Keratinocyte (primary cell): Measurements from ENCODE around the gene STK11. TPM values are rescaled to one million over a fixed set of nuclear protein-coding genes. Genes with fewer than 3 reads are reported as not detected.

Experiments used
- DNase-seq: peaks from one replicate; pipeline ENCODE4 v3.0.0-alpha.2; 2011; ENCODE audit warnings: low read depth, missing footprints, low spot score
- FAIRE-seq: peaks from 2 replicates; lab custom pipeline; 2011; peaks lifted over from hg19 to GRCh38; lab: Jason Lieb, UNC
- H2AFZ ChIP-seq: 2 replicates; pipeline ENCODE4 v1.6.0; 2012; ENCODE audit warnings: low read length, control low read depth, inconsistent platforms; ENCODE audit not compliant: control insufficient read depth
- H3K27ac ChIP-seq: 2 replicates; pipeline ENCODE4 v1.5.1; 2011; ENCODE audit warnings: low read length; ENCODE audit not compliant: control insufficient read depth, insufficient read depth
- H3K27me3 ChIP-seq: 3 replicates; pipeline ENCODE4 v1.6.0; 2011; ENCODE audit warnings: low read length; ENCODE audit not compliant: control insufficient read depth, insufficient read depth; ENCODE audit errors: extremely low read depth
- H3K36me3 ChIP-seq, 2 experiments: 2 replicates in 1 of 2; 3 replicates in 1 of 2; pipeline ENCODE4 v1.5.1; 2011; ENCODE audit warnings: low read length in 2 of 2, mild to moderate bottlenecking in 1 of 2; ENCODE audit not compliant: control insufficient read depth in 2 of 2, insufficient read depth in 2 of 2; ENCODE audit errors: extremely low read depth in 1 of 2
- H3K4me1 ChIP-seq: 3 replicates; pipeline ENCODE4 v1.5.1; 2011; ENCODE audit warnings: low read length; ENCODE audit not compliant: control insufficient read depth, insufficient read depth; ENCODE audit errors: extremely low read depth
- H3K4me2 ChIP-seq: 3 replicates; pipeline ENCODE4 v1.6.0; 2011; ENCODE audit warnings: low read depth, low read length; ENCODE audit not compliant: control insufficient read depth, insufficient read depth; ENCODE audit errors: extremely low read depth
- H3K4me3 ChIP-seq, 3 experiments: fragments of 200-600 bp in 1 of 3; sonication (generic) in 1 of 3; 2 replicates in 2 of 3; 3 replicates in 1 of 3; pipeline ENCODE4 v1.5.1; 2011 to 2016; ENCODE audit warnings: low read length in 3 of 3, mild to moderate bottlenecking in 3 of 3, control low read depth in 2 of 3, inconsistent platforms in 1 of 3, low read depth in 1 of 3, mixed read lengths in 1 of 3, mixed run types in 1 of 3, moderate library complexity in 1 of 3; ENCODE audit not compliant: control insufficient read depth in 2 of 3, insufficient read depth in 2 of 3; ENCODE audit errors: extremely low read depth in 1 of 3
- H3K79me2 ChIP-seq: 2 replicates; pipeline ENCODE4 v1.6.0; 2012; ENCODE audit warnings: low read length; ENCODE audit not compliant: control insufficient read depth, insufficient read depth
- H3K9ac ChIP-seq: 3 replicates; pipeline ENCODE4 v1.6.0; 2011; ENCODE audit warnings: low read length; ENCODE audit not compliant: control insufficient read depth, insufficient read depth; ENCODE audit errors: extremely low read depth
- H3K9me1 ChIP-seq: 3 replicates; pipeline ENCODE4 v1.6.0; 2011; ENCODE audit warnings: low read length; ENCODE audit not compliant: control insufficient read depth, insufficient read depth; ENCODE audit errors: extremely low read depth
- H3K9me3 ChIP-seq: 2 replicates; pipeline ENCODE4 v1.5.1; 2012; ENCODE audit warnings: low read depth, low read length; ENCODE audit not compliant: control insufficient read depth
- H4K20me1 ChIP-seq: 3 replicates; pipeline ENCODE4 v1.6.0; 2011; ENCODE audit warnings: low read length; ENCODE audit not compliant: control insufficient read depth, insufficient read depth; ENCODE audit errors: extremely low read depth
- CTCF ChIP-seq, 3 experiments: IDR thresholded peaks in 1 of 3; conservative IDR thresholded peaks in 1 of 3; optimal IDR thresholded peaks in 1 of 3; 2 replicates in 2 of 3; 3 replicates in 1 of 3; pipeline versions ENCODE3 to v1.5.1; 2011; ENCODE audit warnings: low read length in 3 of 3, mild to moderate bottlenecking in 3 of 3, moderate library complexity in 2 of 3, control low read depth in 1 of 3, inconsistent platforms in 1 of 3; ENCODE audit not compliant: insufficient read depth in 2 of 3; ENCODE audit errors: extremely low read depth in 1 of 3
- EZH2 ChIP-seq: IDR thresholded peaks from one replicate; pipeline ENCODE4 v1.6.1; 2012; ENCODE audit warnings: inconsistent platforms, mild to moderate bottlenecking, low read length, moderate library complexity
- dilution Hi-C: fragments of 300-500 bp; cut with MboI; formaldehyde crosslinking; loops from one replicate; pipeline ENCODE4 v1.7.0; 2020; ENCODE audit warnings: low sequenced_read_pairs; ENCODE audit not compliant: extremely low pct_ligation_motif_present
- polyA plus RNA-seq, 5 experiments: library from polyadenylated mRNA; depleted of rRNA in 3 of 5; stranded (reverse) in 3 of 5; stranded (forward) in 1 of 5; unstranded in 1 of 5; fragments of >200 nt; gene quantifications; 1 replicate in 1 of 5; 2 replicates in 3 of 5; 3 replicates in 1 of 5; pipeline versions ENCODE4 v1.2.1 to v1.2.3, GENCODE V29; 2011 to 2012; ENCODE audit warnings: missing spikeins in 2 of 5, low read depth in 1 of 5, low replicate concordance in 1 of 5

The STK11 gene
- polyA plus RNA-seq, 1 donor (not counting 4 experiments of a cell fraction or from before 2014, with no cell fraction given) = 24.6 TPM

- H3K9ac ChIP-seq = peak overlapping the region; percentile 83
- H3K4me3 ChIP-seq = peak overlapping the region; percentile 83 to 87 (median 85)
- peaks cover 16% of the 10 kb centered on the region for H3K4me1 ChIP-seq
- H4K20me1 ChIP-seq = peaks cover 14% of the 10 kb centered on the region
- H3K79me2 ChIP-seq = peaks cover 56% of the 10 kb centered on the region
- peaks cover 25 to 42% of the 10 kb centered on the region in 2 experiments for H3K36me3 ChIP-seq
- H3K4me2 ChIP-seq = peak overlapping the region; percentile 73
- peak overlapping the region; percentile 71 for H3K27ac ChIP-seq
- no peak for DNase-seq
- H2AFZ ChIP-seq = no peak overlapping the region
- no peaks in the 10 kb centered on the region for H3K9me3 ChIP-seq
- no peaks in the 10 kb centered on the region for H3K27me3 ChIP-seq
- no peaks in the 10 kb centered on the region for H3K9me1 ChIP-seq
- dilution Hi-C loops = no loop called here
- TF ChIP-seq EZH2 (no peak), CTCF (optimal IDR thresholded peaks at IDR 0.05 in 1 of 3, IDR thresholded peaks at IDR 0.05 in 1 of 3, conservative IDR thresholded peaks at IDR 0.05 in 1 of 3; ENCODE audit: extremely low read depth in 1 of 3, insufficient read depth in 2 of 3, low read length in 3 of 3) (peak in 1 of 3 experiments; percentile 22)
- FAIRE-seq = peak; percentile 29
Observed at GRCh38 chr19:1252821-1253513, 47.4 kb downstream of the STK11 start.

GRCh38 chr19:1253514-1254080, 48.0 kb downstream of the STK11 start:
- Histone ChIP-seq H3K9me3 (no peaks in the 10 kb centered on the region), H4K20me1 (peaks cover 14% of the 10 kb centered on the region), H3K36me3 (peaks cover 28 to 48% of the 10 kb centered on the region in 2 experiments), H3K9ac (peak overlapping the region; percentile 64), H3K79me2 (peaks cover 56% of the 10 kb centered on the region), H3K4me3 (peak overlapping the region; percentile 51 to 87 (median 57)), H3K27me3 (no peaks in the 10 kb centered on the region), H3K4me1 (peaks cover 22% of the 10 kb centered on the region), H3K27ac (peak overlapping the region; percentile 71), H2AFZ (no peak overlapping the region), H3K4me2 (peak overlapping the region; percentile 73), H3K9me1 (no peaks in the 10 kb centered on the region)
- DNase-seq = no peak
- no peak for FAIRE-seq
- dilution Hi-C loops = no loop called here
- TF ChIP-seq EZH2 = no peak
- no peak for TF ChIP-seq CTCF (optimal IDR thresholded peaks at IDR 0.05 in 1 of 3, IDR thresholded peaks at IDR 0.05 in 1 of 3, conservative IDR thresholded peaks at IDR 0.05 in 1 of 3; ENCODE audit: extremely low read depth in 1 of 3, insufficient read depth in 2 of 3, low read length in 3 of 3)
